ENCODE data around the gene ANKRD9.
"Not testable (repeated sequence)": the region's sequence is repeated elsewhere in the genome, so short reads cannot be mapped to it uniquely, and the experiment has no call there.

The ANKRD9 gene, protein sequence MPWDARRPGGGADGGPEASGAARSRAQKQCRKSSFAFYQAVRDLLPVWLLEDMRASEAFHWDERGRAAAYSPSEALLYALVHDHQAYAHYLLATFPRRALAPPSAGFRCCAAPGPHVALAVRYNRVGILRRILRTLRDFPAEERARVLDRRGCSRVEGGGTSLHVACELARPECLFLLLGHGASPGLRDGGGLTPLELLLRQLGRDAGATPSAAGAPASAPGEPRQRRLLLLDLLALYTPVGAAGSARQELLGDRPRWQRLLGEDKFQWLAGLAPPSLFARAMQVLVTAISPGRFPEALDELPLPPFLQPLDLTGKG

DNA sequence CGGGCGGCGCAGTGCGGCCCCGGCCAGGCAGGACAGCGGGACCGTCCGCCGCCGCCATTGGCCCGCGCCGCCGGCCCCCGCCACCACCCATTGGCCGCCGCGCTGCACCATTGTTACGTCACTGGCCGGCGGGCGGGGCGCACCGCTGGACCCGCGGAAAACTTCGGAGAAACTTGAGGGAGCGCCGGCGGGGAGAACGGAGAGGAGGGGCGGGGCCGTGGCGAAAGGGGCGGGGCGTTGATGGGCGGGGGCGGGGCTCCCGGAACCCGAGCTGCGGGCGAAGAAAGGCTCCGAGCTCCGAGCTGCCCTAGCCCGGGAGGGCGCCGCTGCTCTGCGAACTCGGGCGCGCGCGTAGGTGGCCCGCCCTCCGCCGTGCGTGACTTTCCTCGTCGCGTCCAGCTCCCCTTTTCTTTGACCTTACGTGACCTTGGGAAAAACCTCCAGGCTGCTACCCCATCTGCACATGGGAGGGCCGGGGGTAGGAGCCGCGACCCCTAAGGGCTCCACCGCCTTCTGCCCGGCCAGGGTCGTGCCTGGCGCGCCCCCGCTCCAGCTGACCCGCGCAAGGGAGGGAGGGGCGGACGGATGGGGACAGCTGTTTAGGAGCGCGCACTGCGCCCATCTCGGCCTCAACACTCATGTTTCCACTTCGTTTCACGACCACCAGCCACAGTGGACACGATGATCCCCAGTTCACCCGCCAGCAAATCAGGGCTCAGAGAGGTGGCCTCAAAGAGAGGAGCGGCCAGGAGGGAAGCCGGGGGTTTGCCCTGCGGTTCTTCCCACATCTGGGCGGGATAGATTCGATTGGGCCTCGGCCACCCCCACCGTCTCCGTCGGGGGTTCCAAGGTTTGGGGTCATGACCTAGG, at the start of gene ANKRD9:
TSS of gene ANKRD9 (minus strand) at position 31 of the 870 bp plus-strand sequence. CDS start 1,887 bp downstream, outside the sequence.
- peak; percentile 88 for DNase-seq (ENCODE audit: low spot score)

DNA sequence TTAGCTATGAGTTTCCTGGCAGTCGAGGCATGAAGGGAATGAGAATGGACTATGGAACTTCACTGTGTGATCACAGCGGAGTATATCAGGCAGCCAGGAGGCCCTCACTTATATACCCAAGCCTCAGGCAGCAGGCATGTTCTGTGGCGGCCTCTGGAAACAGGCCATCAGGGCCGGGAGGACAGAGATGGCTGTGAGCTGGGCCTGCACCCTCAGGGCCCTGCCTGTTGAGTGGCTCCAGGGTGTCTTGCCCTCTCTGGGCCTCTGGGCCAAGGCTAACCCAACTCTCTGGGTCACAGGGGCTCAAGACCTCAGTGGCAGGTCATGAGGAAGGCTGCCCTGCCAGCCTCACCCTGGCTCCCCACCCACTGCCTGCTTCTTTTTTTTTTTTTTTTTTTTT, 49.0 kb upstream of the ANKRD9 start:
- no peak for DNase-seq (ENCODE audit: low spot score)

DNA sequence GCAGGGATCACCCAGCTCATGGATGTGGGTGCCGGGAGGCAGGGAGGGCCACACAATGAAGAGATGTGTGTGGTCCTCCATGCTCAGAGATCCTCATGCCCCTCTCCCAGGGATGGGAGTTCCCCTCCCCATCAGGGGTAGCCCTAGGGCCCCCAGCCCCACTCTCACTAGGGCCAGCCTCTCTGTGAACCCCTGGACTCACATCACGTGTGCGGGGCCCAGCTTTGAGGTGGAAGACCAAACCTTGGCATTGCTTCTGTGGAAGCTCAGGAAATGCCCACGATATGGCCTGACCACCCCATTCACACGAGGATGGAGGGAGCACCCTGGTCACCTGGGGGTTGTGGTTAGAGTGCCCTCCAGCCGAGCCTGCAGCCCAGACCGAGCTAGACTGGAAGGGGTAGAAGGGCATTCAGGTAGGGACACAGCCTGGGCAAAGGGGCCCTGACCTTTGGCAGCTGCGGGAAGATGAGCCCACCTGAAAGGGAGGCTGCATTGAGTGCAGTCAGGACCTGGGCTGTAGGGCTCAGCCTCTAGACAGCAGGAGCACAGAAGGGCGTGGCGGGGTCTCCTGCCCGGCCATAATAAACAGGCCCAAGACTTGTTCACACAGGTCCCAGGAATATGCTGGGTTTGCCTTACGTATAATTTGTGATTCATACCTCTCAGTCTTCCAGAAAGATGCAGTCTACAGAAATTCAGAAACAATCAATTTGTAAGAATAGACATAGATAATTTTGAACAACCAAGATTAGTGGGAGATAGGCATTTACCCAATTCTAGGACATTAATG, 48.1 kb upstream of the ANKRD9 start:
- DNase-seq (ENCODE audit: low spot score), result no peak

DNA sequence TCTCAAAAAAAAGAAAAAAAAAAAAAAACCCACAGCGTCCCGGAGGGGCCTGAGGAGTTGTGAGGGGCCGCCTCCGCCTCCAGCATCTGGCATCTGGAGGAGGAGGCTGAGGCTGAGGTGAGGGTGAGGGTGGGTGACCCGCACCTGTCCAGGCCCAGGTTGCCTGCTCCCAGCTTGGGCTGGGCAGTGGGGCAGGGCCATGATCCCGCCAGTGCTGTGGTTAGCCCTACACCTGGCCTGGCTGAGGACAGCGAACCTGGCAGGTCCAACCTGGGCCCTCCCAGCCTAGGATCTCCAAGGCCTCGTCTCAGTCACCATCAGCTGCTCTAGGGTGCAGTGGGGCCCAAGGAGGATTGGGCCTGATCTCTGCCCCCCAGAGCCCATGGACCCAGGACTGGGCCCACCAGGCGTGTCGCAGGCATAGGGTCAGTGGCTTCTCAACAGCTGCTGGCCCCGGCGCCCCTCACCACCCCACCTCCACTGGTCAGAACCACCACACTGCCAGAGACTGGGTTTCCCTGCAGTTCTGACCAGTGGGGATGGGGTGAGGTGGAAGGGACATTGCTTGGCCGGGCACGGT, 46.6 kb upstream of the ANKRD9 start:
- DNase-seq (ENCODE audit: low spot score), result no peak

DNA sequence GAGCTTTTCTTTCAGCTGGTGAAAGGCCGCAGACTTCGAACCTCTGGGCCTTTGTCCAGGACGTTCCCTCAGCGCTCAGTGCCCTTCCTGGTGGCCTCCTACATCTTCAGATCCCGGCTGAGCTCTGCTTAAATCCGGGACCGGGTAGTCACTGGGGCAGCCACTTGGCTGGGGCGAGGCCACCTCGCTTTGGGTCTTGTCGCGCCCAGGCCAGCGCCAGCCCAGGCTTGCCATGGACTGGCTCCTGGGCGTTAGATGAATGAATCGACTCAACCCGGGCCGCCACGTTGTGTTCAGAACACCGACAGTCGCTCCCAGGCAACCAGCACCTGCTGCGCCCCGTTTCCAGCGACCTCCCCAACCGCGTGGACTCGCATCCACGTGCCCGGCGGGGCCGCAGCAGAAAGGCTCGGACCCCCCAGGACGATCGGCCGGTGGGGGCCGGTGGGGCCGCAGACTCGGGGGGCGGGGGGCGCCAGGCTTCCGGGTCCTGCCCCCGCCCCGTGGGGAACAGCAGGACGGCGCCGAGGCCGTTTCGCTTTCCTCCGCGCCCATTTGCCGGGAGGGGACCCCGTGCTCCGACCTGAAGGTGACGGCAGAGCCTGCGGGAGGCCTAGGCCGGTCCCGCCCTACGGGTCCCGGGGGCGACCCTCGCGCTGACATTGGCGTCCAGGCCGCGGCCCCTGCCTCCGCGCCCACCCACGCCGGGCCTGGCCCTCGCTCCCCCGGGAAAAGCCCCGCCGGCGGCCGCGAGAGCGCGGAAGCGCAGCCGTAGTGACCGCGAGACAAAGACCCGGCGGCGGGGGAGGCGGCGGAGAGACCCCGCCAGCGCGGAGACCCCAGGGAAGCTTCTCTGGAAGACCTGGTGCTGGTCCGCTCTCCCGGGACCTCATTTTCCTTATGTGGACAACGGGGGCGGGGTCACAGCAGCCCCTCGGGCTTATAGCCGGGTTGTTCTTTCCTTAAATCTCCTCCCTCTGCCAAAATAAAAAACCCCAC, 45.5 kb upstream of the ANKRD9 start:
- peak; percentile 30 for DNase-seq (ENCODE audit: low spot score)

DNA sequence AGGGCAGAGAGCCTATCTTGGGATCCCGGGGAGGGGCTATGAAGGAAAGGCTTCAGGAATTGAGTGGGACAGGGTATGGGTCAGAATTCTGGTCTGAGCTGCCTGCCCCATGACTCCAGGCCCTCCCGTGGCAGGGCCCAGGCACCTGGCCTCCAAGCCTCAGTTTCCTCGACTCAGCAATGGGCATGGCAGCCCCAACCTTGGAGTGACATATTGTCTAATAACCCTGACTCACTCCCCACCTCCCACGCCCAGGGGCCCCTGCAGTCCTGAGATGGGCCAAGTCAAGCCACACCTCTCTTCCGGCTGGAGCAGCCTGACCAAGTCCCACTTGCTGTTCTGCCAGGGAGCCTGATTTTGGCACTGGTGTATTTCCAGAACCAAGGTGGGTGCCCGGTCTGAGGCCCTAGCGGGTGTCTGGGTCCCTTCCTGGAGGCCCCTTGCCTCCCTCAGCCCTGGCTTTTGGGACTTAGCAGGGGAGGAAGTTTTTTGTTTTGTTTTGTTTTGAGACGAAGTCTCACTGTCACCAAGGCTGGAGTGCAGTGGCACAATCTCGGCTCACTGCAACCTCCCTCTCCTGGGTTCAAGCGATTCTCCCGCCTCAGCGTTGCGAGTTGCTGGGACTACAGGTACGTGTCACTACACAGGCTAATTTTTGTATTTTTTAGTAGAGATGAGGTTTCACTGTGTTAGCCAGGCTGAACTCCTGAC, 42.6 kb upstream of the ANKRD9 start:
- DNase-seq (ENCODE audit: low spot score), result no peak

DNA sequence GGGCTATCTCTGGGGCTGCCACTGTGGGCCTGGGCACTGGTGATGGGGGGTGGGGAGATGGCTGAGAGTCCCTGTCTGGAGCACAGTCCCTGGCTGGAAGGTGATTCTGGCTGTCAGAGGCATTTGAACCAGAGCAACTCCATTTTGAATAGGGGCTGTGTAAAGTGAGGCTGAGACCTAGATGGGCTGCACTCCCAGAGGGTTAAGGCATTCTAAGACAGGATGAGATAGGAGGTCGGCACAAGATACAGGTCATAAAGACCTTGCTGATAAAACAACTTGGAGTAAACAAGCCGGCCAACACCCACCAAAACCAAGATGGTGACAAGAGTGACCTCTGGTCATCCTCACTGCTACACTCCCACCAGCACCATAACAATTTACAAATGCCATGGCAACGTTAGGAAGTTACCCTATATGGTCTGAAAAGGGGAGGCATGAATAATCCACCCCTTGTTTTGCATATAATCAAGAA, 41.4 kb upstream of the ANKRD9 start:
- DNase-seq (ENCODE audit: low spot score), result not testable (repeated sequence)

DNA sequence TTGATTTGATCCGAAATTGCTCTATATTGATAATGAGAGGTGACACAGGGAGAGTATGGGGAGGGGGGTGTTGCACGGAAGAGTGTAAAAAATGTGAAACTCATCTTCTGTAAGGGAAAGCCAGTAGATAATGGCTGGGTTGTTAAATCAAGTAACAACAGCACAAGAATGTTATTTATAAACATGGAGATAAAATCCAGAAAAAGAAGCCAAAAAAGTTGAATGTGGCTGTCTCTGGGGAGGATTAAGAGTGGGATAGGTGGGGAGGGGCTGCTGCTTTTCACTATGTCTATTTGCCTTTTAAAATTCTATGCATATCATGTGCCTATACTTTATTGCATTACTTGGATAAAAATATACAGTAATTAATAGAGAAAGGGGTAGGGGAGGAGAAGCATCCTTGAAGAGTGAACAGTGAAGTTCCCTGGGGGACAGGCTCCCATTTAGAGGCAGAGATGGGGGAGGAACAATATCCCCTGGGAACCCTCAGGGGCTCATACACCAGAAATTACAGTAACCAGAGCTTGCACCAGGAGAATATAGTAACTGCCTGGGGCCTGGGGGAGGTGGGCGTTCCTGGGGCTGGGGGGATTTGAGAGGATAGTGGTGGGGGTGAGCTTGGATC, 39.2 kb upstream of the ANKRD9 start:
- DNase-seq (ENCODE audit: low spot score), result no peak

DNA sequence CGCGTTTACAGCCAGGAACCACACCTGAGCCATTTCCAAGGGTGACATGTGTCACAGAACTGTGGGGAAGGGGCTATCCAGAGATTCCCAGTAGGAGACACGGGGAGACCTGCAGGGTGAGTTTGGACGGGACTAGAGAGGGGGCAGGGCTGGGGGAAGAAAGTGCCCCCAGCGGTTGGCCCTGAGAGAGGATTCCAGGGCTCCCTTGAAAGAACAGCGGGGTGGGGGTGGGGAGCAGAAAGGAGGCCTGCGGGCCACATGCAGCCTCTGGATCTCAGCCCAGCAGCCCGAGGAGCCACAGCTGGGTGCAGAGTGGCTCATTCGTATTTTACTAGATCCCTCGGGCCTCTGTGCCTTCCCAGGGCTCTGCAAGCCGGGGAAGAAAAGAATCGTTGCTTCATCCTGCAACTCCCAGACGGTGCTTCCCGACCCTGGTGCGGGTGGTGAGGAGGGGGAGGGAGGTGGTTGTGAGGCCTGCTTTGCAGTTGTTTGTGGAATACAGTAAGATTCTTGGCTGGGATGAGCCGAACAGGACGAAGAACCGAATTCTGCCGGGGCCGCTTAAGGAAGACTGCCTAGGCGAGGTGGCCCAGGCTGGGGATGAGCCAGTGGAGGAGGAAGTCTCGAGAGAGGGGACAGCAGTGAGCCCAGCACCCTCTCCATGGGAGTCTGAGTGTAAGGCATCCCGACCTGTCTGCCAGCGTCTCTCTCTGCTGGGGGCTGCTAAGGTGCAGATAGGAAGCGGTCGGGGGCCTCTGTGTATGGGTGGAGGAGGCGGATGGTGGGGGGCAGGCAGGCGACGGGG, 36.1 kb upstream of the ANKRD9 start:
- no peak for DNase-seq (ENCODE audit: low spot score)

DNA sequence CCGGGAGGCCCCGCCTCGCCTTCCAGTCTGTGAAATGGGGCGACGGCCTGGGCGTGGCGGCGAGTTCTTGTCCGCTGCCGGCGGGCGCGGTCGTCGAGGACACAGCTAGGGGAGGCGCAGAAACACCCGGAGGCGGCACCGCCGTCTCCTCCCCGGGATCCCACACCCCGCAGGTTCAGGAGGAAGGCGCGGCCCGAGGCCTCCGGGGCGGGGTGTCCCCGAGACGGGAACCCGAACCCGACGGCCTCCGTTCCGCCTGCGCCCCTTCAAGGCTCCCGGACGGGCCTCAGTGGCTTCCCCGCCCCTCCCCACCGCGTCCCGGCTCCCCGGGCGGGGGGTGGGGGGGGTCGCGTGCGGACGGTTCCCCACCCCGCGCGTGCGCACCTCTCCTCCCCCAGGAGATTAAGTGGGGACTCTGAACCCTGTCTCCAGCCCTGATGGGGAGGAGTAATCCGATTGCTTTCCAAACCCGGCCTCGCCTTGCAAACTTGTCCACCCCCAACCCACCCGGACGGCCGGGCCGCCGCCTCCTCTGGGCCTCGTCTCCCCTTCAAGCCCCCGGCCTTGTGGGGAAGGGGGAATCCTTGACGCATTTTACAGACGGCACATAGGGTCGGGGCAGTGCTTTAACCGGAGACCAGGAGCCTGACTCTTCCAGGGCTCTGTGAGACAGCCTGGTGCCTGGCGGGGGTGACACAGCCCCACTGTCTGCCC, 35.3 kb upstream of the ANKRD9 start:
- DNase-seq (ENCODE audit: low spot score), result no peak

DNA sequence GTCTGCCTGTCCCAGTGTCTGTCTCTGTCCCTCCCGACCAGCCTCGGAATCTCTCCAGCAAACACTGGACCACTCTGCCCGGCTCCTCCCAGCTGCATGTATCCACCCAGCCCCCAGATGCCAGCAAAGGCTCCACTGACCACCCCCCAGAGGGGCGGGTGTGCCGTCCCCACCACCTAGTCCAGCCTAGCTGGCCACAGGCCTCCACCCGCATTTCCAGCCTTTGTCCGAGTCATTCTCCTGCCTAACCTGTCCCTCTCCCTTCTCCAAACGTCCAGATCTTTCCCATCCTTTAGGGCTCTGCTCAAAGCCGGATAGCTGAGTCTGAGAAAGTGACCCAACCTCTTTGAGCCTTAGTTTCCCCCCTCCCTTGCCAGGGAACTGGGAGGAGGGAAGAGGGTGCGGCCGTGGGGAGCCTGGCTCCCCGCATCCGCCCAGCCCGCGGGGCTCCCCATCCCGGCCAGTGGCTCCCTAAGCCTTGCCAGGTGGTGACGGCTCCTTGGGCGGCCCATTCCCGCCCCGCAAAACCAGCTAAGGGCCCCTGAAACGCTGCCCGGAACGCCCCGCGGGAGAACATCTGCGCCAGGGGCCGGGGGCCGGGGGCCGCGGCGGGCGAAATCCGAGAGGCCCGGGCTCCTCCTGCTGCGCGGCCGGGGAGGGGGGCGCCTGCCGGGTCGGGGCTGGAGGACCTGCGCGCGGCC, 34.6 kb upstream of the ANKRD9 start:
- DNase-seq (ENCODE audit: low spot score), result no peak

DNA sequence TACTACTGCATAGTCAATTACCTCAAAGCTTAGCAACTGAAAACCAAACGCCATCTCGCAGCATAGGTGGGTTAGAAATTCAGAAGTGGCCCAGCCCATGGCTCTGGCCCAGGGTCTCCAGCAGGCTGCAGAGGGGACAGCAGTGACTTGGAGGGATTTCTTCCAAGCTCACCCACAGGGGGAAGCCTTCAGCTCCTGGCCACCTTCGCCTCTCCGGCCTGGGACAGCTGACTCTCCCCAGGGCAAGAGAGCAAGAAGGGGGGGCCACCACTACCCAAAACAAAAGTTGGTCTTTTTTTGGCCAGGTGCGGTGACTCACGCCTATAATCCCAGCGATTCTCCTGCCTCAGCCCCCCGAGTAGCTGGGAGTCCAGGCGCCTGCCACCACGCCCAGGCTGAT, 32.2 kb upstream of the ANKRD9 start:
- no peak for DNase-seq (ENCODE audit: low spot score)

DNA sequence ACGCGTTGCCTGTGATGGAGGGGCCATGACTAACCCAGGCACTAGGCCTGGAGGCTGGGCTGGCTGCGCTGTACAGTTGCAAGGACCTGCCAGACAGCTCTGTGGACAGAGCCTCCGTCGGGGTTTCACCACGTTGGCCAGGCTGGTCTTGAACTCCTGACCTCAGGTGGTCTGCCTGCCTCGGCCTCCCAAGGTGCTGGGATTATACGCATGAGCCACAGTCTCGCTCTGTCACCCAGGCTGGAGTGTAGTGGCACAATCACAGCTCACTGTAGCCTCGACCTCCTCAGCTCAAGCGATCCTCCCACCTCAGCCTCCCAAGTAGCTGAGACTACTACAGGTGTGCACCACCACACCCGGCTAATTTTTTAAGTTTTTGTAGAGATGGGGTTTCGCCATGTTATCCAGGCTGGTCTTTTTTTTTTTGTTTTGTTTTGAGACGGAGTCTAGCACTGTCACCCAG, 31.5 kb upstream of the ANKRD9 start:
- not testable (repeated sequence) for DNase-seq (ENCODE audit: low spot score)

DNA sequence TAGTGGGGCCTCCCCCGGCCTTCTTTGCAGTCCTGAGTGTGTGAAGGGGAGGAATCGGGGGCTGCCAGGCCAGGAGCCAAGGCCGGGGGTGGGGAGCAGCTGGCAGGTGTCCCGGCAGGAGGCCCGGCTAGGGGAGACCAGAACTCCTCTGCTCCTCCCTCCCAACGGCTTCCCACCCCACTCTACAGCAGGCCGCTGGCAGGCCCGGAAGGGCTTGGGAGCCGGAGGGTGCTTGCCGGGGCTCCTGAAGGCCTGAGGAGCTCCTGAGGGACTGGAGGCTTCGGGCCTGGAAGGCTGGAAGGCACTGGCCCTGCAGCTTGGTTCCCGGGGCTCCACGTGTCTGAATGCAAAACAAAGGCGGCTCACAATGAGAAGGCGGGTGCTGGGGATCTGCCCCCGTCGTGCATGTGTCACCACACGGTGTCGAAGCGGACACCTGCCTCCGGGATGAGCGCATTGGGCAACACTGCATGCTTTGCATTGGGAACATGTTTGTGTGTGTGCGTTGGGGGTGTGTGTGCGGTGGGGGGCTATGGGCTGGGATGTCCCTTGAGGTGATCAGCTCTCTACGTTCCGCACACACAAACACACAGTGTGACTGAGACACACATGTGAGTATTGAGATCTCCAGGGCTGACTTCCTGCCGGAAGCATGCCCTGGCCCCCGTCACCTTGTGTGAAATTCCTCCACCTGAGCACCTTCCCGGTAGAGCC, 30.9 kb upstream of the ANKRD9 start:
- no peak for DNase-seq (ENCODE audit: low spot score)

DNA sequence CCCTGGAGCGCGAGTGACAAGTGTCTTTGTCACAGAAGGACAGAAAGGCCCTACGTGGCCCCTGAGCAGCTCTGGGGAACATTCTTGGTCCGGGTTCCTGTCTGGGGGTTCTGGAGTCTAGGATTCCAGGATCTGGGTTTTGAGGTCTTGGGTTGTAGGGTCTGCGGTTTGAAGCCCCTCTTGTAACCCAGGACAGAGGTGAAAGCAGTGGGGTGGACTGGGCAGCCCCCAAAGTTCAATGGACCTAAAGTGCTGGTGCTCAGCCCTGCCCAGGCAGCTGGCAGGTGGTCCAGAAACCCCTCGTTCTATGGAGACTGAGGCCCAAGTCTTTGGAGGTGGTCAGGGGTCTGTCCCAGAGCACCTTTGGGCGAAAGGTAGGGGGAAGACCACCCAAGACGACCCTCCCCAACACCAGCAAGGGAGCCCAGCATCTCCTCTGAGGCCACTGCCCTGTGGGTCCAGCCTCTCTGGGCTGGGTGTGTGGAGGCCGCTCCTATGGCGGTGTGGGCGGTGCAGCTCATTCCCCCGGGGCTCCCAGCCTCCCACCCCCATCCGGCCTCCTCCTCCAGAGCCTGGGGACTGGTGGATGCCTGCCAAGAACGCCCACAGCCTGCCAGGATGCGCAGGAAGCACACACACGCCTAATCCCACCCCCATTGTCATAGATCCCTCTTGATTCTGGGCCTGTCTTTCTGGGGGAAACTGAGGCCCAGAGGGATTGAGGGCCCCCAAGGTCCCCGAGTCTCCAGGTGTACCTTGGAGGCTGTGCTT, 30.2 kb upstream of the ANKRD9 start:
- no peak for DNase-seq (ENCODE audit: low spot score)
